Ovary (tissue), 9 donors: ENCODE measurements around the gene USP31. TPM values are rescaled to one million over a fixed set of nuclear protein-coding genes. Genes with fewer than 3 reads are reported as not detected.
"Not testable (repeated sequence)": the region's sequence is repeated elsewhere in the genome, so short reads cannot be mapped to it uniquely, and the experiment has no call there.

Source experiments
- DNase-seq, 5 donors: peaks; one replicate each; pipeline ENCODE4 v3.0.0-alpha.2; 2019 to 2020
- H3K27ac ChIP-seq, 2 donors: fragments of 200-600 bp; one replicate each; pipeline versions ENCODE4 v1.5.1 to v1.8.0; 2019 to 2022
- H3K27me3 ChIP-seq: fragments of 200-600 bp; one replicate; pipeline ENCODE4 v1.8.0; 2022
- H3K36me3 ChIP-seq: fragments of 200-600 bp; sonication (generic); one replicate; pipeline ENCODE4 v1.5.1; 2019
- H3K4me1 ChIP-seq: one replicate; pipeline ENCODE4 v1.8.1; 2013; ENCODE audit warnings: mild to moderate bottlenecking, moderate library complexity; ENCODE audit not compliant: insufficient read depth
- H3K4me3 ChIP-seq: fragments of 200-600 bp; sonication (generic); one replicate; pipeline ENCODE4 v1.5.1; 2017
- H3K9me3 ChIP-seq, 2 donors: fragments of 200-600 bp in 1 of 2; sonication (generic) in 1 of 2; one replicate each; pipeline versions ENCODE4 v1.5.1 to v1.8.1; 2013 to 2019; ENCODE audit warnings: mild to moderate bottlenecking in 1 of 2, moderate library complexity in 1 of 2
- CTCF ChIP-seq, 3 donors: fragments of 450-650 bp in 2 of 3; fragments of 200-600 bp in 1 of 3; IDR thresholded peaks; one replicate each; pipeline versions ENCODE4 v1.5.1 to v1.8.0; 2016 to 2022; ENCODE audit warnings: antibody characterized with exemption in 3 of 3, mild to moderate bottlenecking in 1 of 3
- EP300 ChIP-seq: sonication (generic); formaldehyde crosslinking; IDR thresholded peaks from one replicate; pipeline ENCODE4 v1.6.1; 2017; ENCODE audit warnings: antibody characterized with exemption
- POLR2A ChIP-seq: fragments of 450-650 bp; IDR thresholded peaks from one replicate; pipeline ENCODE4 v1.6.1; 2017; ENCODE audit warnings: antibody characterized with exemption, mild to moderate bottlenecking, moderate library complexity
- WGBS, 3 donors: extraction: QIAGEN DNeasy Blood & Tissue Kit in 1 of 3; methylation state at CpG; one replicate each; pipeline versions ENCODE4 v1.1.5 to v1.1.7; 2013 to 2017; 5-methylcytosine and 5-hydroxymethylcytosine counted together
- intact Hi-C, 4 donors: fragments of 100-400 bp; cut with DNase I; formaldehyde crosslinking; loops; one replicate each; pipeline versions ENCODE4 v1.11.0 to v1.15.1; 2022 to 2023
- polyA plus RNA-seq, 2 donors: library from polyadenylated mRNA; stranded (reverse); fragments of 200-250 nt in 1 of 2; fragments of 350-450 nt in 1 of 2; fragmentation: Illumina TruSeq in 1 of 2; extraction: RNeasy Lipid Tissue Mini Kit (QIAGEN cat#74804) in 1 of 2; gene quantifications; one replicate each; pipeline ENCODE4 v1.2.3, GENCODE V29; 2013 to 2014
- total RNA-seq, 7 donors: library from RNA; depleted of rRNA in 2 of 7; stranded (reverse); fragments of >200 nt in 2 of 7; fragmentation: NEBNext Ultra II Directional in 3 of 7; extraction: Animal tissue kit (Norgen Biotek cat#: 25700) in 3 of 7; gene quantifications; one replicate each; pipeline versions ENCODE4 v1.1.0 to v1.2.4, GENCODE V29; 2016 to 2023
- donor health status: DM: no; HTN: no; CAD: no; lungs with moderate emphysema.
- donor health status: DM: no; HTN: no; CAD: no.
- donor health status: Bipolar disorder and iron deficiency.
- donor health status: DM: yes; HTN: yes; CAD: no.
- donor health status: DM: no; HTN: no; CAD: no.
- donor health status: DM: yes; HTN: yes; CAD: no.

Gene USP31
- total and polyA plus RNA-seq, 9 donors: 1.5 to 10.6 (median 7.3) TPM

- Histone ChIP-seq H3K36me3 (no peaks in the 10 kb centered on the region), H3K4me1 (no peaks in the 10 kb centered on the region)
Measured at GRCh38 chr16:23103603-23104002, 45.6 kb downstream of the USP31 start.

GRCh38 chr16:23101012-23101550, 48.2 kb downstream of the USP31 start:
- intact Hi-C loops: no loop called here
- no peaks in the 10 kb centered on the region for H3K9me3 ChIP-seq
- H3K36me3 ChIP-seq: no peaks in the 10 kb centered on the region
- no peaks in the 10 kb centered on the region for H3K27me3 ChIP-seq
- 94 to 96% (median 96%) methylated on average over 5 of the region's 5 CpGs for WGBS, 3 donors
- DNase-seq: no peak
- no peaks in the 10 kb centered on the region for H3K4me1 ChIP-seq
- no peak overlapping the region for H3K4me3 ChIP-seq
- H3K27ac ChIP-seq: no peak overlapping the region
- TF ChIP-seq CTCF (IDR thresholded peaks at IDR 0.05) (no peak), EP300 (no peak), POLR2A (no peak)

More at GRCh38 chr16:23103603-23104002, 45.6 kb downstream of the USP31 start:
- no peak overlapping the region for H3K27ac ChIP-seq
- DNase-seq: no peak
- no peak overlapping the region for H3K4me3 ChIP-seq
- no peaks in the 10 kb centered on the region for H3K9me3 ChIP-seq
- TF ChIP-seq EP300: no peak
- no peak for TF ChIP-seq POLR2A
- no peak for TF ChIP-seq CTCF (IDR thresholded peaks at IDR 0.05)
- no peaks in the 10 kb centered on the region for H3K27me3 ChIP-seq
- intact Hi-C loops: no loop called here
- 44 to 46% (median 46%) methylated on average over 3 of the region's 3 CpGs for WGBS, 3 donors

GRCh38 chr16:23096450-23096849, 52.8 kb downstream of the USP31 start:
- DNase-seq, H3K27me3 ChIP-seq, H3K36me3 ChIP-seq, intact Hi-C loops, H3K4me1 ChIP-seq, H3K27ac ChIP-seq, H3K9me3 ChIP-seq, H3K4me3 ChIP-seq: not testable (repeated sequence)
- WGBS, 3 donors: 87 to 91% (median 90%) methylated on average over 2 of the region's 2 CpGs

- H3K9me3 ChIP-seq, DNase-seq, H3K27ac ChIP-seq, H3K36me3 ChIP-seq, intact Hi-C loops, H3K4me1 ChIP-seq, H3K27me3 ChIP-seq, H3K4me3 ChIP-seq: not testable (repeated sequence)
- WGBS, 3 donors: 91 to 93% (median 91%) methylated on average over 5 of the region's 5 CpGs
Measured at GRCh38 chr16:23094136-23094535, 55.1 kb downstream of the USP31 start.

- H3K4me3 ChIP-seq: no peak overlapping the region
- no peaks in the 10 kb centered on the region for H3K27me3 ChIP-seq
- no peak for DNase-seq
- H3K27ac ChIP-seq: no peak overlapping the region
- H3K36me3 ChIP-seq: no peaks in the 10 kb centered on the region
- intact Hi-C loops: no loop called here
- WGBS, 3 donors: 96 to 98% (median 98%) methylated on average over 1 of the region's 1 CpG
- no peaks in the 10 kb centered on the region for H3K4me1 ChIP-seq
- H3K9me3 ChIP-seq: no peaks in the 10 kb centered on the region
- TF ChIP-seq CTCF (IDR thresholded peaks at IDR 0.05): no peak
- no peak for TF ChIP-seq POLR2A
- TF ChIP-seq EP300: no peak
Measured at GRCh38 chr16:23092801-23093117, 56.5 kb downstream of the USP31 start.
